ENCODE measurements around the gene JADE1.

JADE1 gene

GRCh38 chr4:128869776-128870509 lies 60.4 kb downstream of the JADE1 start:
- FAIRE-seq (no peak), DNase-seq (ENCODE audit: low spot score) (no peak)

- FAIRE-seq (no peak), DNase-seq (ENCODE audit: low spot score) (no peak)
These were observed 62.4 kb downstream of the JADE1 start for GRCh38 chr4:128871948-128872347.

GRCh38 chr4:128876200-128876599 lies 66.7 kb downstream of the JADE1 start:
- no peak for DNase-seq (ENCODE audit: low spot score)
- FAIRE-seq = no peak

- DNase-seq (ENCODE audit: low spot score) (no peak), FAIRE-seq (no peak)
These were observed 68.4 kb downstream of the JADE1 start for GRCh38 chr4:128877934-128878333.

- FAIRE-seq (no peak), DNase-seq (ENCODE audit: low spot score) (no peak)
These were observed 69.8 kb downstream of the JADE1 start for GRCh38 chr4:128879283-128879682.

GRCh38 chr4:128879971-128880370 lies 70.5 kb downstream of the JADE1 start:
- DNase-seq (ENCODE audit: low spot score) (no peak), FAIRE-seq (no peak)

- DNase-seq (ENCODE audit: low spot score) = no peak
- FAIRE-seq = no peak
These were observed 71.2 kb downstream of the JADE1 start for GRCh38 chr4:128880662-128881061.

GRCh38 chr4:128904821-128905220 lies 95.3 kb downstream of the JADE1 start:
- no peak for FAIRE-seq
- no peak for DNase-seq (ENCODE audit: low spot score)

GRCh38 chr4:128906581-128906980 lies 97.1 kb downstream of the JADE1 start:
- no peak for FAIRE-seq

GRCh38 chr4:128907981-128908380 lies 98.5 kb downstream of the JADE1 start:
- DNase-seq (ENCODE audit: low spot score) (no peak), FAIRE-seq (no peak)

More at GRCh38 chr4:128906581-128906980, 97.1 kb downstream of the JADE1 start:
- DNase-seq (ENCODE audit: low spot score) = no peak

GRCh38 chr4:128908735-128909134 lies 99.2 kb downstream of the JADE1 start:
- FAIRE-seq (no peak), DNase-seq (ENCODE audit: low spot score) (no peak)

- FAIRE-seq (no peak), DNase-seq (ENCODE audit: low spot score) (no peak)
These were observed 103.7 kb downstream of the JADE1 start for GRCh38 chr4:128913228-128913627.

- DNase-seq (ENCODE audit: low spot score) (no peak), FAIRE-seq (no peak)
These were observed 106.0 kb downstream of the JADE1 start for GRCh38 chr4:128915544-128915943.

- FAIRE-seq (no peak), DNase-seq (ENCODE audit: low spot score) (no peak)
These were observed 107.3 kb downstream of the JADE1 start for GRCh38 chr4:128916832-128917231.

GRCh38 chr4:128917781-128918180 lies 108.3 kb downstream of the JADE1 start:
- FAIRE-seq (no peak), DNase-seq (ENCODE audit: low spot score) (no peak)

GRCh38 chr4:128921954-128922353 lies 112.5 kb downstream of the JADE1 start:
- no peak for FAIRE-seq
- no peak for DNase-seq (ENCODE audit: low spot score)

Measured in urothelium cell line (cell line).